HG03064 (cell line): ENCODE results near the gene RGL1.

Experiments used
- ATAC-seq: cut with Tn5 transposase; IDR thresholded peaks from one replicate; pipeline ENCODE4 v1.9.1; 2021; ENCODE audit warnings: low read depth; ENCODE audit not compliant: unreplicated experiment

Gene RGL1

GRCh38 chr1:183859119-183859518, 54.2 kb downstream of the RGL1 start:
- no peak for ATAC-seq

GRCh38 chr1:183859831-183860230, 54.9 kb downstream of the RGL1 start:
- no peak for ATAC-seq

GRCh38 chr1:183862967-183863366, 58.0 kb downstream of the RGL1 start:
- no peak for ATAC-seq

- ATAC-seq, result no peak
Observed at GRCh38 chr1:183863852-183864251, 58.9 kb downstream of the RGL1 start.

GRCh38 chr1:183864611-183865010, 59.7 kb downstream of the RGL1 start:
- ATAC-seq, result no peak

- ATAC-seq, result no peak
Observed at GRCh38 chr1:183869230-183869629, 64.3 kb downstream of the RGL1 start.

GRCh38 chr1:183869664-183870063, 64.7 kb downstream of the RGL1 start:
- no peak for ATAC-seq

- ATAC-seq, result no peak
Observed at GRCh38 chr1:183870351-183871077, 65.6 kb downstream of the RGL1 start.

- ATAC-seq, result no peak
Observed at GRCh38 chr1:183871142-183871541, 66.2 kb downstream of the RGL1 start.

GRCh38 chr1:183871601-183872000, 66.7 kb downstream of the RGL1 start:
- no peak for ATAC-seq

GRCh38 chr1:183872403-183872802, 67.5 kb downstream of the RGL1 start:
- ATAC-seq, result no peak

- ATAC-seq, result no peak
Observed at GRCh38 chr1:183873642-183874041, 68.7 kb downstream of the RGL1 start.

- no peak for ATAC-seq
Observed at GRCh38 chr1:183876309-183876708, 71.4 kb downstream of the RGL1 start.

GRCh38 chr1:183877053-183877720, 72.3 kb downstream of the RGL1 start:
- ATAC-seq, result no peak

- no peak for ATAC-seq
Observed at GRCh38 chr1:183879494-183879893, 74.6 kb downstream of the RGL1 start.

GRCh38 chr1:183879966-183880365, 75.0 kb downstream of the RGL1 start:
- ATAC-seq, result no peak

GRCh38 chr1:183880531-183881243, 75.8 kb downstream of the RGL1 start:
- no peak for ATAC-seq

GRCh38 chr1:183881387-183882131, 76.6 kb downstream of the RGL1 start:
- ATAC-seq, result no peak

GRCh38 chr1:183882335-183883167, 77.6 kb downstream of the RGL1 start:
- no peak for ATAC-seq

- no peak for ATAC-seq
Observed at GRCh38 chr1:183883623-183884022, 78.7 kb downstream of the RGL1 start.
